Esophagus muscularis mucosa (tissue), 4 donors: ENCODE data around the gene FBXO10.

Source experiments
- CTCF ChIP-seq, 3 experiments: fragments of 200-600 bp in 2 of 3; fragments of 450-650 bp in 1 of 3; sonication (generic) in 2 of 3; IDR thresholded peaks; one replicate each; pipeline ENCODE4 v1.5.1; 2017 to 2019; ENCODE audit warnings: antibody characterized with exemption in 3 of 3, mild to moderate bottlenecking in 2 of 3, moderate library complexity in 1 of 3
- EP300 ChIP-seq: sonication (generic); formaldehyde crosslinking; IDR thresholded peaks from one replicate; pipeline ENCODE4 v1.6.1; 2017; ENCODE audit warnings: antibody characterized with exemption
- POLR2AphosphoS5 ChIP-seq, 2 donors: sonication (generic); formaldehyde crosslinking; IDR thresholded peaks; one replicate each; pipeline ENCODE4 v1.6.1; 2017; ENCODE audit warnings: antibody characterized with exemption in 2 of 2

- TF ChIP-seq CTCF (IDR thresholded peaks at IDR 0.05) (no peak), EP300 (no peak), POLR2AphosphoS5 (IDR thresholded peaks at IDR 0.05) (no peak)
These were observed 95.4 kb downstream of the FBXO10 start for GRCh38 chr9:37480759-37481158.
